ENCODE data around the gene EBF3. TPM values are rescaled to one million over a fixed set of nuclear protein-coding genes. Genes with fewer than 3 reads are reported as not detected.

Gene EBF3
- total RNA-seq, 1 experiment from 2014 or later: 0.22 TPM

DNA sequence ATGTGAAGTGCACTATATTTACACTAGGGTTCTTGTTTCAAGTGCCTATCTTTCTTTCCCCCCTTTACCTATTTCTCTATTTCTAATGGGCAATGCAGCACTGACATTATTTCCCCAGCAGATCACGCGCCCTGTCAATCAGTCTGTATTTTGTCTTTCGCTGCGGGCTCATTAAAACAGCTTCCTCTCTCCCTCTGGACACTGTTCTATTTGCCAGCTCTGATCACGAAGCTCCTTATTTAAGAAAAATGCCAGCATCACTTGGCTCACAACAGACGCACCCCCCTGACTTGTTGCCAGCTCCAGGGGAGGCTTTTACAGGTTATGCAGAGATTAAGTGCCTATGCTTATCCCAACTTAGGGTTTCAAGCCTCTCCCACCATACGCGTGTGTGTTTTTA is 78.5 kb downstream of the EBF3 start:
- Mint-ChIP-seq H3K4me1 (peaks cover 10 to 16% of the 10 kb centered on the region in 2 experiments), H3K9me3 (no peaks in the 10 kb centered on the region; a peak in 1 of 5 replicates), H3K27me3 (ENCODE audit: low read depth) (peaks cover 12% of the 10 kb centered on the region), H3K27ac (no peak overlapping the region), H3K4me3 (no peak overlapping the region), H3K36me3 (ENCODE audit: insufficient read depth in 1 of 3, low read depth in 3 of 3) (no peaks in the 10 kb centered on the region)
- Histone ChIP-seq H3K56ac (ENCODE audit: insufficient read length, low read depth, low read length) (no peak overlapping the region), H2BK20ac (ENCODE audit: low read depth, low read length, poor library complexity, severe bottlenecking) (no peak overlapping the region), H3K23ac (ENCODE audit: insufficient read length, low read depth, low read length) (no peak overlapping the region), H2AK5ac (ENCODE audit: insufficient read length, low read length) (no peak overlapping the region), H3K4me1 (ENCODE audit: insufficient read depth, low read length) (no peaks in the 10 kb centered on the region), H3K27me3 (ENCODE audit: insufficient read depth, low read length) (no peaks in the 10 kb centered on the region), H3K4ac (ENCODE audit: low read depth, low read length) (no peak overlapping the region), H4K8ac (replicated peaks; ENCODE audit: insufficient read length, low read depth, low read length) (no peak overlapping the region), H3K27ac (ENCODE audit: insufficient read length, low read depth, low read length) (no peak overlapping the region), H2BK12ac (ENCODE audit: insufficient read length, low read depth, low read length) (no peak overlapping the region), H2BK120ac (ENCODE audit: low read depth, low read length, poor library complexity, severe bottlenecking) (no peak overlapping the region), H2BK5ac (ENCODE audit: insufficient read length, low read length) (no peak overlapping the region), H3K9me3 (ENCODE audit: control insufficient read depth, low read depth, low read length) (no peaks in the 10 kb centered on the region), H4K5ac (ENCODE audit: insufficient read length, low read depth, low read length) (no peak overlapping the region), H3K9ac (ENCODE audit: extremely low read depth, insufficient read length, low read length) (no peak overlapping the region), H3K4me2 (ENCODE audit: insufficient read depth, insufficient read length, low read length) (no peak overlapping the region), H3K79me2 (ENCODE audit: insufficient read depth, low read length) (no peaks in the 10 kb centered on the region), H3K23me2 (ENCODE audit: insufficient read length, low read depth, low read length, poor library complexity, severe bottlenecking) (no peaks in the 10 kb centered on the region), H3K18ac (ENCODE audit: insufficient read length, low read depth, low read length) (no peak overlapping the region), H4K91ac (ENCODE audit: insufficient read length, low read depth, low read length) (no peak overlapping the region), H2AFZ (ENCODE audit: low read length) (no peak overlapping the region), H3T11ph (ENCODE audit: low read length) (no peak overlapping the region), H4K20me1 (ENCODE audit: control insufficient read depth, insufficient read depth, insufficient read length) (no peaks in the 10 kb centered on the region), H2BK15ac (ENCODE audit: low read depth, low read length) (no peak overlapping the region), H3K14ac (ENCODE audit: insufficient read depth, low read length) (no peak overlapping the region), H3K79me1 (ENCODE audit: insufficient read depth, low read depth, low read length, poor library complexity, severe bottlenecking) (no peaks in the 10 kb centered on the region)
- DNase-seq: no peak
- TF ChIP-seq, protein P1, sequence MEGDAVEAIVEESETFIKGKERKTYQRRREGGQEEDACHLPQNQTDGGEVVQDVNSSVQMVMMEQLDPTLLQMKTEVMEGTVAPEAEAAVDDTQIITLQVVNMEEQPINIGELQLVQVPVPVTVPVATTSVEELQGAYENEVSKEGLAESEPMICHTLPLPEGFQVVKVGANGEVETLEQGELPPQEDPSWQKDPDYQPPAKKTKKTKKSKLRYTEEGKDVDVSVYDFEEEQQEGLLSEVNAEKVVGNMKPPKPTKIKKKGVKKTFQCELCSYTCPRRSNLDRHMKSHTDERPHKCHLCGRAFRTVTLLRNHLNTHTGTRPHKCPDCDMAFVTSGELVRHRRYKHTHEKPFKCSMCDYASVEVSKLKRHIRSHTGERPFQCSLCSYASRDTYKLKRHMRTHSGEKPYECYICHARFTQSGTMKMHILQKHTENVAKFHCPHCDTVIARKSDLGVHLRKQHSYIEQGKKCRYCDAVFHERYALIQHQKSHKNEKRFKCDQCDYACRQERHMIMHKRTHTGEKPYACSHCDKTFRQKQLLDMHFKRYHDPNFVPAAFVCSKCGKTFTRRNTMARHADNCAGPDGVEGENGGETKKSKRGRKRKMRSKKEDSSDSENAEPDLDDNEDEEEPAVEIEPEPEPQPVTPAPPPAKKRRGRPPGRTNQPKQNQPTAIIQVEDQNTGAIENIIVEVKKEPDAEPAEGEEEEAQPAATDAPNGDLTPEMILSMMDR (conservative IDR thresholded peaks at IDR 0.05): no peak
- WGBS (ENCODE audit: extremely low coverage, insufficient read length, low lambda C conversion rate): no CpG with 5 or more reads among the region's 8 CpGs
